Measurements from ENCODE around the gene SLITRK2.

The SLITRK2 gene

GRCh38 chrX:145817331-145818185, at the start of gene SLITRK2:
Gene SLITRK2 (plus strand): TSS chrX:145817829. CDS start chrX:145822426, 4,597 bp downstream.
- no peak for TF ChIP-seq CTCF (IDR thresholded peaks at IDR 0.05; ENCODE audit: control insufficient read depth, insufficient read depth, low read depth, low read length, missing control alignments)
- H3K4me3 ChIP-seq (ENCODE audit: control insufficient read depth, low read depth, low read length), result no peak within 1 kb of the TSS
- no peak for DNase-seq (ENCODE audit: low read depth)

- H3K4me3 ChIP-seq (ENCODE audit: control insufficient read depth, low read depth, low read length), result no peak overlapping the region
- DNase-seq (ENCODE audit: low read depth), result no peak
- TF ChIP-seq CTCF (IDR thresholded peaks at IDR 0.05; ENCODE audit: control insufficient read depth, insufficient read depth, low read depth, low read length, missing control alignments), result no peak
These were observed 44.6 kb upstream of the SLITRK2 start for GRCh38 chrX:145773006-145773405.

- TF ChIP-seq CTCF (IDR thresholded peaks at IDR 0.05; ENCODE audit: control insufficient read depth, insufficient read depth, low read depth, low read length, missing control alignments), result no peak
- no peak for DNase-seq (ENCODE audit: low read depth)
- no peak overlapping the region for H3K4me3 ChIP-seq (ENCODE audit: control insufficient read depth, low read depth, low read length)
These were observed 25.3 kb upstream of the SLITRK2 start for GRCh38 chrX:145792281-145792680.

GRCh38 chrX:145803508-145803907, 14.1 kb upstream of the SLITRK2 start:
- TF ChIP-seq CTCF (IDR thresholded peaks at IDR 0.05; ENCODE audit: control insufficient read depth, insufficient read depth, low read depth, low read length, missing control alignments), result no peak
- H3K4me3 ChIP-seq (ENCODE audit: control insufficient read depth, low read depth, low read length), result no peak overlapping the region
- DNase-seq (ENCODE audit: low read depth), result no peak

- no peak for TF ChIP-seq CTCF (IDR thresholded peaks at IDR 0.05; ENCODE audit: control insufficient read depth, insufficient read depth, low read depth, low read length, missing control alignments)
- no peak overlapping the region for H3K4me3 ChIP-seq (ENCODE audit: control insufficient read depth, low read depth, low read length)
- DNase-seq (ENCODE audit: low read depth), result no peak
These were observed 4.5 kb upstream of the SLITRK2 start for GRCh38 chrX:145813081-145813480.

- DNase-seq (ENCODE audit: low read depth), result no peak
- no peak overlapping the region for H3K4me3 ChIP-seq (ENCODE audit: control insufficient read depth, low read depth, low read length)
- no peak for TF ChIP-seq CTCF (IDR thresholded peaks at IDR 0.05; ENCODE audit: control insufficient read depth, insufficient read depth, low read depth, low read length, missing control alignments)
These were observed 871 bp upstream of the SLITRK2 start for GRCh38 chrX:145816601-145817315.

All from AG09309 (cell line).